ENCODE measurements around the gene TIGIT.

The TIGIT gene

GRCh38 chr3:114355653-114356052, 61.8 kb downstream of the TIGIT start:
- DNase-seq (ENCODE audit: low read depth) = no peak

GRCh38 chr3:114356066-114356465, 62.2 kb downstream of the TIGIT start:
- no peak for DNase-seq (ENCODE audit: low read depth)

DNA sequence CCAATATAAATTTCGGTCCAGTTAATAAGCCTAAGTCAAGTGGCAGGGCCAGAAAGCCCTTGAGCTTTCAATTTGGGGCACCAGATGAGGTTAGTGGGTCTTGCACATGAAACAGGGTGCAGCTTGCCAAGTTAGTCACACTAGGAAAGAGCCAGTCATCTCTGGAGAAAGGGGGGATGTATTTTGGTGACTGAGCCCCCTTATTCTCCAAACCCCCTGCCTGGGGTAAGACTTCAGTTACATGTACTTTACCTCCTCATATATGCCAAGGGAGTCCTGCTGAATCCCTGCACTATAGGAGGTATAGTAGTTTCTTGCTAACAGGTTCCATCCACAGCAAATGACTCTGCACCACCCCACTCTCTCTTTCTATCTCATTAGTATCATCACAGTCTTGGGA, 62.7 kb downstream of the TIGIT start:
- DNase-seq (ENCODE audit: low read depth) = no peak
